K562 (cell line): ENCODE measurements around the gene EPHB2. TPM values are rescaled to one million over a fixed set of nuclear protein-coding genes. Genes with fewer than 3 reads are reported as not detected.

Source experiments
- ATAC-seq: fragments of 200-7000 bp; cut with Tn5 transposase; 3 replicates; pipeline ENCODE4 v1.9.1; 2020; ENCODE audit warnings: moderate library complexity
- BruUV-seq: library from RNA; stranded (reverse); fragments of 400-500 nt; replicated peaks from 2 replicates; lab custom pipeline; 2021; lab: Mats Ljungman, UMichigan
- CTCF ChIA-PET: fragments of 300-600 bp; formaldehyde crosslinking; extraction: SDS; loops from one replicate; lab custom pipeline; 2021; ENCODE audit warnings: low intra/inter-chr PET ratio; lab: Yijun Ruan, JAX
- POLR2A ChIA-PET: fragments of 300-600, 350-650 bp; sonication (Branson Sonifier 250); formaldehyde crosslinking; extraction: SDS; loops from one replicate; lab custom pipeline; 2021; ENCODE audit warnings: antibody characterized with exemption, inconsistent platforms; lab: Yijun Ruan, JAX
- DNase-seq, 4 experiments: peaks; one replicate each; pipeline versions ENCODE4 v3.0.0 to v3.0.0-alpha.2; 2011 to 2018; ENCODE audit warnings: low spot score in 3 of 4, mixed read lengths in 3 of 4; ENCODE audit errors: extremely low read depth in 1 of 4
- FAIRE-seq: peaks from 2 replicates; lab custom pipeline; 2011; peaks lifted over from hg19 to GRCh38; lab: Jason Lieb, UNC
- H2AFZ ChIP-seq: 2 replicates; pipeline ENCODE4 v1.6.0; 2011; ENCODE audit warnings: low read depth, low read length, control low read depth, inconsistent platforms
- H3K27ac ChIP-seq: fragments of 200-600 bp; 3 replicates; pipeline ENCODE4 v1.8.0; 2011; ENCODE audit warnings: low read depth, mild to moderate bottlenecking, control low read depth, inconsistent platforms, low read length, moderate library complexity, mixed read lengths; ENCODE audit errors: extremely low read depth
- H3K27me3 ChIP-seq, 2 experiments: fragments of 300-600 bp in 1 of 2; 2 replicates in 1 of 2; 3 replicates in 1 of 2; pipeline versions ENCODE4 v1.6.0 to v1.8.0; 2011; ENCODE audit warnings: inconsistent platforms in 2 of 2, low read length in 2 of 2, mild to moderate bottlenecking in 1 of 2, mixed read lengths in 1 of 2, moderate library complexity in 1 of 2; ENCODE audit not compliant: control insufficient read depth in 2 of 2, insufficient read depth in 2 of 2
- H3K36me3 ChIP-seq: fragments of 300-600 bp; 3 replicates; pipeline ENCODE4 v1.8.0; 2011; ENCODE audit warnings: mild to moderate bottlenecking, low read length, inconsistent platforms; ENCODE audit not compliant: control insufficient read depth, insufficient read depth
- H3K4me1 ChIP-seq, 2 experiments: fragments of 200-600 bp in 1 of 2; replicated peaks in 1 of 2; 2 replicates in 1 of 2; 3 replicates in 1 of 2; pipeline versions ENCODE4 v1.5.1 to v1.8.0; 2011; ENCODE audit warnings: inconsistent platforms in 2 of 2, low read length in 2 of 2, mild to moderate bottlenecking in 1 of 2, mixed read lengths in 1 of 2, moderate library complexity in 1 of 2; ENCODE audit not compliant: control insufficient read depth in 2 of 2, insufficient read depth in 2 of 2
- H3K4me2 ChIP-seq: 2 replicates; pipeline ENCODE4 v1.6.1; 2011; ENCODE audit warnings: low read length, control low read depth, inconsistent platforms, mixed read lengths; ENCODE audit not compliant: insufficient read depth
- H3K4me3 ChIP-seq: fragments of 200-600 bp; sonication (generic), shearing (Covaris generic); 2 replicates; pipeline ENCODE4 v1.5.1; 2016; ENCODE audit warnings: control low read depth, inconsistent platforms
- H3K79me2 ChIP-seq: fragments of 200-600 bp; 3 replicates; pipeline ENCODE4 v1.8.0; 2011; ENCODE audit warnings: low read length, inconsistent platforms; ENCODE audit not compliant: control insufficient read depth, insufficient read depth
- H3K9ac ChIP-seq, 2 experiments: 2 replicates each; pipeline versions ENCODE4 v1.6.0 to v1.6.1; 2011; ENCODE audit warnings: low read depth in 2 of 2, low read length in 2 of 2, control low read depth in 1 of 2, inconsistent platforms in 1 of 2, mild to moderate bottlenecking in 1 of 2, mixed read lengths in 1 of 2; ENCODE audit not compliant: insufficient read depth in 1 of 2
- H3K9me1 ChIP-seq: one replicate; pipeline ENCODE4 v1.6.0; 2011; ENCODE audit warnings: inconsistent platforms, mild to moderate bottlenecking, low read length, moderate library complexity; ENCODE audit not compliant: control insufficient read depth, insufficient read depth
- H3K9me3 ChIP-seq: replicated peaks from 2 replicates; pipeline ENCODE4 v1.5.1; 2011; ENCODE audit warnings: low read depth, low read length, inconsistent platforms; ENCODE audit not compliant: control insufficient read depth, insufficient read depth
- H4K20me1 ChIP-seq: replicated peaks from 2 replicates; pipeline ENCODE4 v1.6.1; 2011; ENCODE audit warnings: low read length, inconsistent platforms, mixed read lengths; ENCODE audit not compliant: control insufficient read depth, insufficient read depth
- CCNT2 ChIP-seq: IDR thresholded peaks from 2 replicates; pipeline ENCODE4 v1.6.1; 2011; ENCODE audit warnings: borderline replicate concordance, low read depth, mild to moderate bottlenecking, moderate library complexity, mixed read lengths, low read length; ENCODE audit not compliant: insufficient read length; ENCODE audit errors: extremely low read depth
- DNMT1 ChIP-seq: fragments of 450-650 bp; IDR thresholded peaks from 2 replicates; pipeline ENCODE4 v1.6.1; 2016; ENCODE audit warnings: antibody characterized with exemption, mild to moderate bottlenecking
- E2F3 ChIP-seq: fragments of 250-450 bp; sonication (Bioruptor Pico); IDR thresholded peaks from 2 replicates; pipeline ENCODE4 v1.4.0; 2020; ENCODE audit warnings: mild to moderate bottlenecking
- LEF1 ChIP-seq: fragments of 450-650 bp; IDR thresholded peaks from 2 replicates; pipeline ENCODE4 v1.6.1; 2016; ENCODE audit warnings: mild to moderate bottlenecking
- MCM5 ChIP-seq: fragments of 450-650 bp; IDR thresholded peaks from 2 replicates; pipeline ENCODE4 v1.6.1; 2016; ENCODE audit warnings: low read depth
- NFXL1 ChIP-seq: fragments of 450-650 bp; formaldehyde crosslinking; IDR thresholded peaks from 2 replicates; pipeline ENCODE4 v1.4.0; 2021; ENCODE audit warnings: mild to moderate bottlenecking
- PCBP1 ChIP-seq: fragments of 200-400 bp; formaldehyde crosslinking; IDR thresholded peaks from 2 replicates; pipeline ENCODE4 v1.6.1; 2018; ENCODE audit warnings: mild to moderate bottlenecking, low read depth, low read length; ENCODE audit not compliant: poor library complexity, severe bottlenecking
- POLR2AphosphoS5 ChIP-seq: IDR thresholded peaks from 2 replicates; pipeline ENCODE4 v1.6.1; 2011; ENCODE audit warnings: mild to moderate bottlenecking, low read depth, low read length, moderate library complexity; ENCODE audit not compliant: control insufficient read depth, insufficient read depth
- SMAD3 ChIP-seq: fragments of 450-650 bp; formaldehyde crosslinking; conservative IDR thresholded peaks from 2 replicates; pipeline ENCODE4 v1.4.0; 2020; ENCODE audit warnings: mild to moderate bottlenecking
- TRIM28 ChIP-seq: fragments of 450-650 bp; IDR thresholded peaks from 2 replicates; pipeline ENCODE4 v1.6.1; 2017
- WHSC1 ChIP-seq: IDR thresholded peaks from one replicate; pipeline ENCODE4 v1.6.1; 2012; ENCODE audit warnings: low read length, control low read depth, inconsistent platforms
- ZFP30 ChIP-seq: fragments of 250-450 bp; sonication (Bioruptor Pico); IDR thresholded peaks from 2 replicates; pipeline ENCODE4 v1.8.0; 2022; ENCODE audit warnings: moderate library complexity, mild to moderate bottlenecking, inconsistent platforms, borderline replicate concordance
- ZNF253 ChIP-seq: fragments of 250-450 bp; sonication (Bioruptor Pico); conservative IDR thresholded peaks from 2 replicates; pipeline ENCODE4 v1.6.1; 2021; ENCODE audit warnings: mild to moderate bottlenecking
- ZNF79 ChIP-seq: fragments of 250-450 bp; sonication (Bioruptor Pico); IDR thresholded peaks from 2 replicates; pipeline ENCODE4 v1.4.0; 2020; ENCODE audit warnings: low read depth, mild to moderate bottlenecking, moderate library complexity
- WGBS: fragments of 100-300 bp; shearing (Covaris generic); methylation state at CpG from one replicate; pipeline ENCODE4 v1.1.6; 2016; ENCODE audit warnings: low coverage, mixed read lengths; ENCODE audit not compliant: insufficient coverage; ENCODE audit errors: missing lambda C conversion rate; 5-methylcytosine and 5-hydroxymethylcytosine counted together
- in situ Hi-C: fragments of 300-500 bp; cut with MboI; formaldehyde crosslinking; loops from 4 replicates; pipeline ENCODE4 v1.15.0; 2018; ENCODE audit warnings: inconsistent platforms, mixed read lengths
- intact Hi-C: fragments of 100-400 bp; cut with micrococcal nuclease; formaldehyde crosslinking; loops from 2 replicates; pipeline ENCODE4 v1.14.2; 2022
- polyA plus RNA-seq, 8 experiments: library from polyadenylated mRNA; depleted of rRNA in 4 of 8; stranded (reverse) in 5 of 8; unstranded in 3 of 8; fragments of >200 nt; fragmentation: Nextera tagmentation in 2 of 8; fragmentation: Illumina TruSeq in 1 of 8; extraction: Ambion mirVana in 2 of 8; extraction: Trizol in 1 of 8; gene quantifications; 2 replicates each; pipeline versions ENCODE4 v1.2.1 to v1.2.3, GENCODE V29; 2011 to 2014; ENCODE audit warnings: inconsistent platforms in 1 of 8, missing spikeins in 1 of 8
- total RNA-seq, 7 experiments: library from RNA; depleted of rRNA in 6 of 7; stranded (reverse); fragments of >200 nt in 6 of 7; fragmentation: Illumina TruSeq in 2 of 7; extraction: Trizol in 2 of 7; gene quantifications; 2 replicates each; pipeline versions ENCODE4 v1.2.1 to v1.2.3, GENCODE V29; 2011 to 2021; ENCODE audit warnings: low replicate concordance in 1 of 7
- TF ChIP-seq, protein P1 (sequence below), 2 experiments: fragments of 450-650 bp in 1 of 2; sonication (generic) in 1 of 2; formaldehyde crosslinking; conservative IDR thresholded peaks; 2 replicates each; pipeline versions ENCODE4 v1.4.0 to v1.8.1; 2020 to 2022; ENCODE audit warnings: mild to moderate bottlenecking in 1 of 2, missing genetic modification reagents in 1 of 2
- TF ChIP-seq, protein P2 (sequence below), 2 experiments: IDR thresholded peaks in 1 of 2; conservative IDR thresholded peaks in 1 of 2; 2 replicates each; pipeline ENCODE4 v1.6.1; 2016; ENCODE audit warnings: low read depth in 2 of 2, mild to moderate bottlenecking in 1 of 2, missing compliant biosample characterization in 1 of 2, missing genetic modification characterization in 1 of 2, moderate library complexity in 1 of 2

The EPHB2 gene
- total and polyA plus RNA-seq, 9 of the 15 experiments (the other 6 are each of a cell fraction or from before 2014, with no cell fraction given) = not detected

- Histone ChIP-seq H3K4me3 (no peak overlapping the region), H2AFZ (no peak overlapping the region), H3K27ac (no peak overlapping the region), H4K20me1 (peaks cover 9% of the 10 kb centered on the region), H3K36me3 (no peaks in the 10 kb centered on the region), H3K79me2 (no peaks in the 10 kb centered on the region), H3K4me1 (peaks cover 0 to 3% of the 10 kb centered on the region in 2 experiments; a peak in 1 of 5 replicates), H3K27me3 (peaks cover 2 to 22% of the 10 kb centered on the region in 2 experiments; a peak in 3 of 5 replicates), H3K4me2 (no peak overlapping the region), H3K9me3 (no peaks in the 10 kb centered on the region), H3K9ac (no peak overlapping the region), H3K9me1 (no peaks in the 10 kb centered on the region)
- no TSS peak for BruUV-seq
- ATAC-seq (no peak), FAIRE-seq (no peak), DNase-seq (no peak)
- ChIA-PET CTCF (no interaction called here), POLR2A (interaction anchor here (0.6 to 1.5 kb wide), 3 partner anchors 9 to 27 kb away, joined by 3 read pairs; no protein-coding TSS in a partner anchor)
- in situ Hi-C loops = no loop called here
- 0% methylated on average over 5 of the region's 5 CpGs for WGBS
- intact Hi-C loops = no loop called here
- TF ChIP-seq NFXL1 (CRISPR knock-in tag) = no peak
- TF ChIP-seq, protein P1, sequence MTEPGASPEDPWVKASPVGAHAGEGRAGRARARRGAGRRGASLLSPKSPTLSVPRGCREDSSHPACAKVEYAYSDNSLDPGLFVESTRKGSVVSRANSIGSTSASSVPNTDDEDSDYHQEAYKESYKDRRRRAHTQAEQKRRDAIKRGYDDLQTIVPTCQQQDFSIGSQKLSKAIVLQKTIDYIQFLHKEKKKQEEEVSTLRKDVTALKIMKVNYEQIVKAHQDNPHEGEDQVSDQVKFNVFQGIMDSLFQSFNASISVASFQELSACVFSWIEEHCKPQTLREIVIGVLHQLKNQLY (CRISPR knock-in tag; conservative IDR thresholded peaks at IDR 0.05) = no peak
- TF ChIP-seq E2F3 (CRISPR knock-in tag) = no peak
- no peak for TF ChIP-seq SMAD3 (CRISPR knock-in tag)
- no peak for TF ChIP-seq ZNF253 (CRISPR knock-in tag)
- no peak for TF ChIP-seq ZFP30 (CRISPR knock-in tag)
- TF ChIP-seq ZNF79 (CRISPR knock-in tag) = no peak
- no peak for TF ChIP-seq PCBP1
- TF ChIP-seq, protein P2, sequence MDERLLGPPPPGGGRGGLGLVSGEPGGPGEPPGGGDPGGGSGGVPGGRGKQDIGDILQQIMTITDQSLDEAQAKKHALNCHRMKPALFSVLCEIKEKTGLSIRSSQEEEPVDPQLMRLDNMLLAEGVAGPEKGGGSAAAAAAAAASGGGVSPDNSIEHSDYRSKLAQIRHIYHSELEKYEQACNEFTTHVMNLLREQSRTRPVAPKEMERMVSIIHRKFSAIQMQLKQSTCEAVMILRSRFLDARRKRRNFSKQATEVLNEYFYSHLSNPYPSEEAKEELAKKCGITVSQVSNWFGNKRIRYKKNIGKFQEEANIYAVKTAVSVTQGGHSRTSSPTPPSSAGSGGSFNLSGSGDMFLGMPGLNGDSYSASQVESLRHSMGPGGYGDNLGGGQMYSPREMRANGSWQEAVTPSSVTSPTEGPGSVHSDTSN (CRISPR knock-in tag; IDR thresholded peaks at IDR 0.05; ENCODE audit: low read depth) = no peak
- TF ChIP-seq, protein P2 (tag; conservative IDR thresholded peaks at IDR 0.05; ENCODE audit: low read depth) = no peak
- TF ChIP-seq TRIM28 = no peak
- no peak for TF ChIP-seq MCM5
- no peak for TF ChIP-seq CCNT2
- no peak for TF ChIP-seq LEF1
- TF ChIP-seq DNMT1 = no peak
- TF ChIP-seq POLR2AphosphoS5 = no peak
- no peak for TF ChIP-seq WHSC1
Measured at GRCh38 chr1:22817462-22817861, 106.8 kb downstream of the EPHB2 start.
